Fibroblast of the aortic adventitia (primary cell): ENCODE measurements around the gene ABHD3. TPM values are rescaled to one million over a fixed set of nuclear protein-coding genes. Genes with fewer than 3 reads are reported as not detected.
A peak's percentile ranks its signal among the peaks of the same experiment; 100 is the strongest.
"Not testable (repeated sequence)": the region's sequence is repeated elsewhere in the genome, so short reads cannot be mapped to it uniquely, and the experiment has no call there.

Experiments used
- DNase-seq: peaks from one replicate; pipeline ENCODE4 v3.0.0-alpha.2; 2010; ENCODE audit warnings: low read depth
- H3K4me3 ChIP-seq: 2 replicates; pipeline ENCODE4 v1.5.1; 2011; ENCODE audit warnings: low read depth, mild to moderate bottlenecking, control low read depth, low read length, moderate library complexity
- total RNA-seq: library from RNA; depleted of rRNA; stranded (reverse); fragments of >200 nt; gene quantifications from 2 replicates; pipeline ENCODE4 v1.2.3, GENCODE V29; 2012; ENCODE audit warnings: low replicate concordance
- TF ChIP-seq, protein P1 (sequence below): IDR thresholded peaks from 2 replicates; pipeline ENCODE4 v1.5.1; 2011; ENCODE audit warnings: mild to moderate bottlenecking, low read length, control low read depth, inconsistent platforms; ENCODE audit not compliant: insufficient read depth

The ABHD3 gene
- total RNA-seq, 1 donor = 5.5 TPM

DNA sequence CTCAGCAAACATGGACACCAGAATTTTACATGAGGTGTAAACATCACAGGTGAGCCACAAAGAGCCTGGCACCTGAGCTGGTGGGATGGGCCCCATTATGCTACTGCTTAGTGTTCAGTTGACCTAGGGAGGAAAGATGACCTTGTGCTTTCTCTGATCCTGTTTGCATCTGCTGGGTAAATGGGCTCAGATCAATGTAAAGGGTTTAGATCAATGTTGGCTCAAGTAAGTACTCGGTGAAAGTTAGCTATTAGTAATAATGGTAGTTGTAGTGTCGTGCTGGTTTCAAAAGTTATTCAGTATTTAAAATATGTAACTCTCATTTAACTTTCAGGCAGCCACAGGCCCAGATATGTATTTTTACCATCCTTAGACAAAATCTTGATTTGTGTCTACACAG, 19.8 kb downstream of the ABHD3 start:
- H3K4me3 ChIP-seq = no peak overlapping the region
- TF ChIP-seq, protein P1, sequence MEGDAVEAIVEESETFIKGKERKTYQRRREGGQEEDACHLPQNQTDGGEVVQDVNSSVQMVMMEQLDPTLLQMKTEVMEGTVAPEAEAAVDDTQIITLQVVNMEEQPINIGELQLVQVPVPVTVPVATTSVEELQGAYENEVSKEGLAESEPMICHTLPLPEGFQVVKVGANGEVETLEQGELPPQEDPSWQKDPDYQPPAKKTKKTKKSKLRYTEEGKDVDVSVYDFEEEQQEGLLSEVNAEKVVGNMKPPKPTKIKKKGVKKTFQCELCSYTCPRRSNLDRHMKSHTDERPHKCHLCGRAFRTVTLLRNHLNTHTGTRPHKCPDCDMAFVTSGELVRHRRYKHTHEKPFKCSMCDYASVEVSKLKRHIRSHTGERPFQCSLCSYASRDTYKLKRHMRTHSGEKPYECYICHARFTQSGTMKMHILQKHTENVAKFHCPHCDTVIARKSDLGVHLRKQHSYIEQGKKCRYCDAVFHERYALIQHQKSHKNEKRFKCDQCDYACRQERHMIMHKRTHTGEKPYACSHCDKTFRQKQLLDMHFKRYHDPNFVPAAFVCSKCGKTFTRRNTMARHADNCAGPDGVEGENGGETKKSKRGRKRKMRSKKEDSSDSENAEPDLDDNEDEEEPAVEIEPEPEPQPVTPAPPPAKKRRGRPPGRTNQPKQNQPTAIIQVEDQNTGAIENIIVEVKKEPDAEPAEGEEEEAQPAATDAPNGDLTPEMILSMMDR = no peak
- DNase-seq = no peak

DNA sequence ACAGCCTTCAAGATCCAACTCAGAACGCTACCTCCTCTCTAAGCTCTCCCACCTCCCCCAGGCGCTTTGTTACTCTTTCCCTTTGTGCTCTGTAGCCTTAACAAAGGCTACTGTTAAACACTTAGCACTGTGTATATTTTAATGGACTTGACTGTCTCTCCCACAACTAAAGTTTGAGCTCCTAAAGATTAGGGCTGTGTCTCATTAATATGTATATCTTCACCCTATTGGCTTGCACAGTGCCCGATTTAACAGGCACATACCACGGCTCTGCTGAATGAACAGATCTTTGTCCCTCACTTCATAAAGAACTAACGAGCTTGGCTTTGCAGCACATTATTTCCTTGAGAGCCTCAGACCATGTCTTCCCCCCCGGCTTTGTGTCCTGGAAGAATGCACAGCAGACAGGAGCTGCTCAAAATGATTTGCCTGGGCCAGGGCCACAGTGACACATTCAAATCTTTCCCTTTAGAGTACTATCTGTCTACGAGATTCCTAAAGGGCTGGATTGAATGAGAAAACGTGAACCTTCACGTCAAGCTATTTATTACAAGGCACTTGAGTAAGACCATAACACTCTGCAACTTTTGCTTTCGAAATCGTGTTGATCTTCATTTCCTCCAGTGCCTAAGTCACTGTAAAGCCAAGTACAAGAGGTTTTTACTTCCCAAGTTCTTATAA, 22.1 kb downstream of the ABHD3 start:
- TF ChIP-seq, protein P1 = no peak
- peak overlapping the region; percentile 55 for H3K4me3 ChIP-seq
- DNase-seq = peak; percentile 82

DNA sequence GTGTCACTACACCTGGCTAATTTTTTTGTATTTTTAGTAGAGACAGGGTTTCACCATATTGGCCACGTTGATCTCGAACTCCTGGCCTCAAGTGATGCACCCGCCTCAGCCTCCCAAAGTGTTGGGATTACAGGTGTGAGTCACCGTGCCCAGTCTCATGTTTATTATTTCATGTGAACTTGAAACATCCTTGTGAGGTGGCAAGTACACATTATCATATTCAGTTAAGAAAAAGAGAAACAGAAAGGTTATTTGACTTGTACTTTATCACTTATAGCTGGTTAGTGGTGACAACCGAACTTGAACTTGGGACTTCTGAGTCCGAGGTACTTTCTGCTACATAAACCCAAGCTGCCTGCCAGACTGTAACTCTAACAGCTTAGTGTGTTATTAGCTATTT, 24.4 kb downstream of the ABHD3 start:
- TF ChIP-seq, protein P1 = no peak
- no peak overlapping the region for H3K4me3 ChIP-seq
- no peak for DNase-seq

DNA sequence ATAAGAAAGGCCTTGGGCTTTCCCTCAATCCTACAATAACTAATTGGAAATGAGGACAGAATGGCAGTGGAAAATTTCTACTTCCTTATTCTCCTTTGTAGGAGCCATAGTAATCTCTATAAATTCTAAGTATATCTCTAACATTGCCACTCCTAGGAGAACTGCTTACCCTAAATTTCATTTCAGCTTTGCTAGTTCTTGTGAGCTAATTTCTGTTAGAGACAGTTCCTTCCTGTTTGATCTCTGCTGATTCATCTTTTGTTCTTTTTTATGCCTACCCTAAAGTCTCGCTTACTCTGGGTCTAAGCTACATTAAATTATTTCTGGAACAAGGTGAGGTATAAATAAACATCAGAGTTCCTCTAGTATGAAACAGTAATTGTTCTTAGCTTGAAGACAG, 25.7 kb downstream of the ABHD3 start:
- no peak for DNase-seq
- TF ChIP-seq, protein P1 = no peak
- no peak overlapping the region for H3K4me3 ChIP-seq

- not testable (repeated sequence) for H3K4me3 ChIP-seq, DNase-seq
Observed at GRCh38 chr18:21675354-21675753, 29.2 kb downstream of the ABHD3 start.

- H3K4me3 ChIP-seq = no peak overlapping the region
- TF ChIP-seq, protein P1 = no peak
- peak; percentile 56 for DNase-seq
Observed at GRCh38 chr18:21672521-21673267, 31.9 kb downstream of the ABHD3 start.

GRCh38 chr18:21669736-21670285, 34.8 kb downstream of the ABHD3 start:
- no peak for DNase-seq
- H3K4me3 ChIP-seq = no peak overlapping the region
- TF ChIP-seq, protein P1 = no peak
